ENCODE measurements around the gene RGMB. TPM values are rescaled to one million over a fixed set of nuclear protein-coding genes. Genes with fewer than 3 reads are reported as not detected.
"Not testable (repeated sequence)": the region's sequence is repeated elsewhere in the genome, so short reads cannot be mapped to it uniquely, and the experiment has no call there.

RGMB gene
- total and polyA plus RNA-seq, 2 donors from 2014 or later = 4.0 to 12.2 TPM

GRCh38 chr5:98741926-98742325 lies 31.5 kb upstream of the RGMB start:
- intact Hi-C loops (cut with DNase I) = no loop called here
- TF ChIP-seq CTCF (IDR thresholded peaks at IDR 0.05; ENCODE audit: borderline replicate concordance, extremely low read depth, insufficient read depth) = no peak
- FAIRE-seq = no peak

GRCh38 chr5:98742396-98743073 lies 30.9 kb upstream of the RGMB start:
- intact Hi-C loops (cut with DNase I) = no loop called here
- no peaks in the 10 kb centered on the region for H3K4me1 ChIP-seq (ENCODE audit: control insufficient read depth in 2 of 3, insufficient read depth in 2 of 3, low read depth in 1 of 3, low read length in 3 of 3)
- H3K27ac ChIP-seq (ENCODE audit: low read depth in 2 of 2, low read length in 2 of 2) = no peak overlapping the region

More at GRCh38 chr5:98741926-98742325, 31.5 kb upstream of the RGMB start:
- Histone ChIP-seq H3K9me3 (ENCODE audit: control insufficient read depth in 2 of 3, insufficient read depth in 1 of 3, low read length in 3 of 3) (peaks cover 0 to 5% (median 0%) of the 10 kb centered on the region in 3 donors), H3K27me3 (ENCODE audit: control insufficient read depth, insufficient read depth, low read length) (no peaks in the 10 kb centered on the region), H3K27ac (ENCODE audit: low read depth in 2 of 2, low read length in 2 of 2) (no peak overlapping the region), H3K9ac (ENCODE audit: low read length in 3 of 3) (no peak overlapping the region), H3K4me1 (ENCODE audit: control insufficient read depth in 2 of 3, insufficient read depth in 2 of 3, low read depth in 1 of 3, low read length in 3 of 3) (no peaks in the 10 kb centered on the region), H3K4me3 (ENCODE audit: low read length in 3 of 3) (no peak overlapping the region), H3K36me3 (ENCODE audit: control insufficient read depth in 2 of 3, insufficient read depth in 3 of 3, low read length in 3 of 3) (no peaks in the 10 kb centered on the region)
- no peak for DNase-seq

GRCh38 chr5:98748259-98748658 lies 25.2 kb upstream of the RGMB start:
- FAIRE-seq; H3K27ac ChIP-seq (ENCODE audit: low read depth in 2 of 2, low read length in 2 of 2); H3K9me3 ChIP-seq (ENCODE audit: control insufficient read depth in 2 of 3, insufficient read depth in 1 of 3, low read length in 3 of 3); H3K4me3 ChIP-seq (ENCODE audit: low read length in 3 of 3); H3K27me3 ChIP-seq (ENCODE audit: control insufficient read depth, insufficient read depth, low read length); H3K4me1 ChIP-seq (ENCODE audit: control insufficient read depth in 2 of 3, insufficient read depth in 2 of 3, low read depth in 1 of 3, low read length in 3 of 3); H3K9ac ChIP-seq (ENCODE audit: low read length in 3 of 3); DNase-seq; H3K36me3 ChIP-seq (ENCODE audit: control insufficient read depth in 2 of 3, insufficient read depth in 3 of 3, low read length in 3 of 3); intact Hi-C loops (cut with DNase I): not testable (repeated sequence)

More at GRCh38 chr5:98742396-98743073, 30.9 kb upstream of the RGMB start:
- Histone ChIP-seq H3K36me3 (ENCODE audit: control insufficient read depth in 2 of 3, insufficient read depth in 3 of 3, low read length in 3 of 3) (no peaks in the 10 kb centered on the region), H3K9me3 (ENCODE audit: control insufficient read depth in 2 of 3, insufficient read depth in 1 of 3, low read length in 3 of 3) (peaks cover 0 to 6% (median 0%) of the 10 kb centered on the region in 3 donors), H3K9ac (ENCODE audit: low read length in 3 of 3) (no peak overlapping the region), H3K4me3 (ENCODE audit: low read length in 3 of 3) (no peak overlapping the region), H3K27me3 (ENCODE audit: control insufficient read depth, insufficient read depth, low read length) (no peaks in the 10 kb centered on the region)
- DNase-seq (peak in 3 of 5 donors; percentile 9 to 14 (median 10)), FAIRE-seq (no peak)
- TF ChIP-seq CTCF (IDR thresholded peaks at IDR 0.05; ENCODE audit: borderline replicate concordance, extremely low read depth, insufficient read depth) = no peak

- DNase-seq (no peak), FAIRE-seq (no peak)
- Histone ChIP-seq H3K4me1 (ENCODE audit: control insufficient read depth in 2 of 3, insufficient read depth in 2 of 3, low read depth in 1 of 3, low read length in 3 of 3) (no peaks in the 10 kb centered on the region), H3K36me3 (ENCODE audit: control insufficient read depth in 2 of 3, insufficient read depth in 3 of 3, low read length in 3 of 3) (no peaks in the 10 kb centered on the region), H3K4me3 (ENCODE audit: low read length in 3 of 3) (no peak overlapping the region), H3K9ac (ENCODE audit: low read length in 3 of 3) (no peak overlapping the region), H3K27ac (ENCODE audit: low read depth in 2 of 2, low read length in 2 of 2) (no peak overlapping the region), H3K9me3 (ENCODE audit: control insufficient read depth in 2 of 3, insufficient read depth in 1 of 3, low read length in 3 of 3) (peaks cover 0 to 6% (median 0%) of the 10 kb centered on the region in 3 donors), H3K27me3 (ENCODE audit: control insufficient read depth, insufficient read depth, low read length) (no peaks in the 10 kb centered on the region)
- TF ChIP-seq CTCF (IDR thresholded peaks at IDR 0.05; ENCODE audit: borderline replicate concordance, extremely low read depth, insufficient read depth) = no peak
- intact Hi-C loops (cut with DNase I) = no loop called here
Observed at GRCh38 chr5:98749046-98749445, 24.4 kb upstream of the RGMB start.

All from kidney (tissue), 14 donors.